ENCODE measurements around the gene GCC2.
"Not testable (repeated sequence)": the region's sequence is repeated elsewhere in the genome, so short reads cannot be mapped to it uniquely, and the experiment has no call there.

Gene GCC2

DNA sequence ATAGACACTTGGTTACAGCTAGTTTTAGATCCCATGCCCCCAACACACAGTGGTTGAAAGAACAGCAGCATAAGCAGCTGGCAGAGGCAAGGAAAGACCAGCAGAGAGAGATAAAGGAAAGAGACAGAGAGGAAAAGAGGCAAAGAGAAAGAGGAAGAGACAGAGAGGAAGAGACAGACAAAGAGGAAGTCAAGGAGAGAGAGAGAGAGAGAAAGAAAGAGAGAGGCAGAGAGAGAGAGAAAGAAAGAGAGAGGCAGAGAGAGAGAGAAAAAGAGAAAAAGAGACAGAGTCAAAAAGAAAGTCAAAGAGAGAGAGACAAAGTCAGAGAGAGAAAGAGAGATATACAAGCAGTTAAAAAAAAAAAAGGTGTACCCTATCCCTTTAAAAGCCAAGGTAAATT is 76.3 kb downstream of the GCC2 start:
- FAIRE-seq, result not testable (repeated sequence)

DNA sequence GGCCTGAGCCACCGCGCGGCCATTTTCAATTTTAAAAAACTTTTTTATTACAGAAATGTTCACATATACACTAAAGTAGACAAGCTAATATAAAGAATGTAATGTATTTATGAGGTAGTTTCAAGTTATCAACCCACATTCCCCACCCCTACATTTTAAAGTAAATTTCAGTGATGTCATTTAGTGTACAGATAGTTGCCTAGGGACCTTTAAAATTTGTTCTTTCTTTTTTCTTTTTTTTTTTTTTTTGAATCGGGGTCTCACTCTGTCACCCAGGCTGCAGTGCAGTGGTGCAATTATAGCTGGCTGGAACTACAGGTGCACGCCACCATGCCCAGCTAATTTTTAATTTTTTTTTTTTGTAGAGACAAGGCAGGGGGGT is 82.7 kb downstream of the GCC2 start:
- no peak for FAIRE-seq

DNA sequence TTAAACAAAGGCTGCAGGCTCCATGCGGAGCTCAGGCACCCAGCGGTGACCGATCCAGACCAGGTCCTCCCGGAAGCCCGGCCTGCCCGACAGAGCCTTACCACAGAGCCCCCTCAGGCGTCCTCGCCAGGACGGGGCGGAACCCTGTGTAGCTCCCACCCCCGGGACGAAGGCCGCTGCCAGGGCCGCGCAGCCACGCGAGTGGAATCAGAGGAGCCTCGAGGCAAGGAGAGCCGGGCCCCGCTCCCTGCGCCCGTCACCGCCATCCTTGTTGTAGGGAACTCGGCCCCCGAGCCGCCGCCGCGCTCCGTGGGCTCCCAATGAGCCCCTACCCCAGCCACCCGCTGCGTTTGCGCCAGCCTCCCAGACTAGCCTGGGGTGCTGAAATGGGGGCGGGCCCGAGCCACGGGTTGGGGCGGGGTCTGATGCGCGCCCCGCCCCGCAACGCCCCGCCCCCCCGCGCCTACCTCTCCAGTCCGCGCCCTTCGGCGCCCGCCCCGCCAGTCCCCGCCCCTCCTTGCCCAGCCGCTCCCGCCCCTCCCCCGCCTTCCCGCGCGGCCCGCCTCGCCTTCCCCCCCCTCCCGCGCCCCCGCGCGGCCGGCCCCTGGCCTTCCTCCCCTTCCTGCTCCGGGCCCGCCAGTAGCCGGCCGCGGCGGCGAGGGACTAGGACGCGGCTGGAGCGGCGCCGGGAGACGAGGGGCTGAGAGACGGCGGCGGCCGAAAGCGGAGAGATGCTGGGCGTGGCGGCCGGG is 85.0 kb downstream of the GCC2 start, which contains the start of gene LIMS1:
Gene LIMS1 (plus strand): TSS at position 639 of the 752 bp plus-strand sequence. CDS start 93 bp downstream, at position 732.
- FAIRE-seq, result no peak

DNA sequence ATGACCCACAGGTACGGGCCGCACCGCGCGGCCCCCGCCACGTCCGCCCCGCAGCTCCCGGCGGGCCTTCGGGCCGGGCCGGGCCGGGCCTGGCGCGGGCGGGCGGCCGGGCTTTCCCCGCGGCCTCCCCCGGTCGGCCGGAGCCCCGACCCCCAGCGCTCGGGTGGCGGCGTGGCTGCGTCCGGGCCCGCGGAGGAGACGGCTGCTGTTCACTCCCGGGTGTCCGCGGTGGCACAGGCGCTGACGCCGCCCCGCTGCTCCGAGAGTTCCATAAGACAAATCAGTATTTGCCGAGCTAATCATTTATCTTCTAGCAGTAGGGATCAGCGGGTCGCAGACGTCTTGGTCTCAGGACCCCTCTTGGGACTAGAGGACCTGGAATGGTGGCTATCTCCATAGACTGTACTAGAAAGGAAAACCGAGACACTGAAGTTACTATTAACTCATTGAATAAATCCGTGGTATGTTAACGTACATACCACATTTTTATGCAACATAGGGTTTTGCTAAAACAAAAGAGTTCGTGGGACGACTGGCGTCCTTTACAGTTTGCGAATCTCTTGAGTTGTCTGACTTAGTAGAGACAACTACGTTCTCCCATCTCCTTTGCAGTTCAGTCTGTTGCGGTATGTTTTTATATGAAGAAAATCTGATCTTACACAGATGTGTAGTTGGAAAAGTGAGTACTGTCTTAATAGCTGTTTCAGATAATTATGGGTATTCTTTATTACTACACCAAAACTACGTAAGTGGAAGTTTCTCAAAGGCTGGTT is 85.8 kb downstream of the GCC2 start:
- FAIRE-seq, result no peak

DNA sequence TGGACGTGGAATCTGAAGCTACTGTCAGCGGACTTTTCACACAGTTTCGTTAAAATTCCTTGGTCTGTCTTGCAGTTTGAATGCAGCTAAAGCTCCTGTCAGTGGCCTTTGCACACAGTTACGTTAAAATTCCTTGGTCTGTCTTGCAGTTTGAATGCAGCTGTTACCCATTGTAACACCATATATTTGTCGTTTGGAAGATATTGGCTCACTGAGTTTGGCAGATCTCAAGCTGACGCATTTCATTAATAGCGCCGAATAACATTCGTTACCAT is 86.3 kb downstream of the GCC2 start:
- FAIRE-seq, result no peak

DNA sequence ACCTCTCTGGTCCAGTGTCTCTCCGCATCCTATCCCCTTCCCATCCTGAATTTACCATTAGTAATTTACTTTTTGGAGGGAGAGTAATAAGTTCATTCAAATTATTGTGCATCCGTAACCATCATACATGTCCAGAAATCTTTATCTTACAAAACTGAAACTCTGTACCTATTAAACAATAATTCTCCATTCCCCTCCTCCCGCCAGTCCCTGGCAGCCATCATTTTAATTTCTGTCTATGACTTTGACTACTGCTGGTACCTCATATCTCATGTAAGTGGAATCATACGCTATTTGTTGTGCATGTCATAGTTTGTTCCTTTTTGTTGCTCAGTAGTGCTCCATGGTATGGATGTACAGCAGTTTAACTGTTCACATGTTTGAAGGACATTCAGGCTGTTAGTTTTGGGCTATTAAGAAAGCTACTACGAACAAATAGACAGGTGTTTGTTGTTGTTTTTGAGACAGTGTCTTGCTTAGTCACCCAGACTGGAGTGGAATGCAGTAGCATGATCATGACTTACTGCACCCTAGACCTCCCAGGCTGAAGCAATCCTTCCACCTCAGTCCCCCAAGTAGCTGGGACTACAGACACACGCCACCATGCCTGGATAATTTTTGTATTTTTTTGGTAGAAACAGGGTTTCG is 87.3 kb downstream of the GCC2 start:
- FAIRE-seq, result no peak

DNA sequence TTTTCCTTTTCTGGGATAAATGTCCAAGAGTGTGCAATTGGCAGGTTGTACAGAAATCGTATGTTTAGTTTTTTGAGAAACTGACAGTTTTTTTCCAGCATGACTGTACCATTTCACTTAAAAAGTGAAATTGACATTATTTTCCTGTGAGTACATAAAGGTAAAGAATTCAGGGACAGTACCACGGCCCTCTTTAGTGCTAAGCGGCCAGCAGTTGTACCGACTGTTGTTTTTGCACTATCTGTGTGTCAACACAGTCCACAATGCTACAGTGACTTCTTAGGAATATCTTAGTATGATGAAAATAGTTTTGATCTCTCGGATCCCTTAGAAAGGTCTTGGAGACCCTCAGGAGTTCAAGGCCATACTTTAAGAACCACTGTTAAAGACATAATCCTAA is 87.9 kb downstream of the GCC2 start:
- no peak for FAIRE-seq

DNA sequence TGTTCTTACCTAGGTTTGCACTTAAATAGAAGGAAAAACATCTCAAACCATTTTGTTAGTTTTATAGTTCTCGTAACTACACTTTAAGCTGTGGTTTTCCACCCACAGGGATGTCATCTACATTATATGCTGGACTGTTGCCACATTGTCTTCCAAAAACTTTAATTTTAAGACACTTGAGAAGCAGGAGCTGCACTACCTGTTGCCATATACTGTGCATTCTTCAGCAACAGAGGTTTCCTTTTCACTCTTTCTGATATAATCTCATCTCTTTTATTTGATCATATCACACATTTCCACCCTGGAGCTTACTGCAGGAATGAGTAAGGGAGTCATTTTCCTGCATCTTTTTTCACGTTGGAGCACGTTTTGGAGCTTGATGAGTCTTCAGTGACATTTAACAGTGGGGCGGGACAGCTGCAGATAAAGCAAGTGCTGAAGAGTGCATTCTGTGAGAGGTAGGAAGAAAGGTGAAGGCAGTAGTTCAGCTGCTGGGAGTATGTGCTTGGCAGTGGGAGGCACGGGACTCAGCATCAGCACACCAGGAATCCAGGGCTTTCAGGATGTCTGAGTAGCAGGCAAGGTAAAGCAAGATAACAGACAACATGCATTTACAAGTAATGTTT is 89.1 kb downstream of the GCC2 start:
- FAIRE-seq, result no peak

DNA sequence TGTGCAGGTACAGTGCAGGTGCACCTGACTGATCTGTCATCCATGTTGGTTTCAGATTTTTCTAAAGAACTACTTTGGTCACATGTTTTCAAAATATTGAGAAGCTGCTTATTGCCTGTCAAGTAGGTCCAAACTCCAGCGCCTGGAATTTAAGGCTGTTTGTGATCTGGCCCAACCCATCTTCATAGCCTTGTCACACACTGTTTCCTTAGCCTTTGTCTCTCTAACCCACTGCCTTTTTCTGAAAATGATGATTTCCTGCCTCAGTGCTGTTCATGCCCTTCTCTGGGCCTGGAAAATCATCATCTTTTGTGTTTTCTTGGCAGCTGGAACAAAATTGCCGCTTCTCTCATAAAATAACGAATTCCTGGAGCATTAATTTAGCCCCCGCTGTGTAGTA is 92.4 kb downstream of the GCC2 start:
- FAIRE-seq, result no peak

DNA sequence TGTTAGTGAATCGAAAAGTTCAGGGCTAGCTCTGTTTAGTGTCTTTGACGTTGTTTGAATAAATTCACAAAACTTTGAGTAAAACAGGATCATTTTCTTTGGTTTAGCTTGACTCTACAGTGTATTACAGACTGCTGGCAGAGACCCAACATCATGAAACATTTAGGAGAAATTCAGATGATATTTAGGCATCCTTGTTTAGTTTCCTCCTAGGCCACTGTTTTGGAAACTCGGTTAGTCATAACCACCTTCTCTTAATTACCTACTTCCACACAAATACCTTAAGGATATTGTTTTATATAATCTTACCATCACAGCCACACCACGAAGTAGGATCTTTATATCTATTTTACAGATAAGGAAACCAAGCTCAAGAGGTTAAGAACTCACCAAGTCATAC is 93.1 kb downstream of the GCC2 start:
- no peak for FAIRE-seq

DNA sequence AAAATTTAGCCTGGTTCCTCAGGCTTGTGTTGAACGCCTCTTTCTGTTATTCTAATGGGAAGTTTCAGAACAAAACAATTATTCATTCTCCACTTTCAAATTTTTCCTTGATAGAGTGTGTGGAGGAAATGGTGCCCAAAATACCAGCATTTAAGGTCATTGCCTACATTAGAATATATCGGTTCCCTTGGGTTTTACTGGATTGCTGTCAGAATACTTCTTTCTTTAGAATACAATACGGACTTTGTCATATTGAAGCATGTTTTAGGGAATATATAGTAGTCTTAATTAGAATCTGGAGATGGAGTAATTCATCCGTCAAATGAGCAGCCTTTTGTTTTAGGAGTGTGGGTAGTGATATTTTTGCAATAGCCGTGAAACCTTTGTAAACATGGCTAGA is 98.6 kb downstream of the GCC2 start:
- no peak for FAIRE-seq

DNA sequence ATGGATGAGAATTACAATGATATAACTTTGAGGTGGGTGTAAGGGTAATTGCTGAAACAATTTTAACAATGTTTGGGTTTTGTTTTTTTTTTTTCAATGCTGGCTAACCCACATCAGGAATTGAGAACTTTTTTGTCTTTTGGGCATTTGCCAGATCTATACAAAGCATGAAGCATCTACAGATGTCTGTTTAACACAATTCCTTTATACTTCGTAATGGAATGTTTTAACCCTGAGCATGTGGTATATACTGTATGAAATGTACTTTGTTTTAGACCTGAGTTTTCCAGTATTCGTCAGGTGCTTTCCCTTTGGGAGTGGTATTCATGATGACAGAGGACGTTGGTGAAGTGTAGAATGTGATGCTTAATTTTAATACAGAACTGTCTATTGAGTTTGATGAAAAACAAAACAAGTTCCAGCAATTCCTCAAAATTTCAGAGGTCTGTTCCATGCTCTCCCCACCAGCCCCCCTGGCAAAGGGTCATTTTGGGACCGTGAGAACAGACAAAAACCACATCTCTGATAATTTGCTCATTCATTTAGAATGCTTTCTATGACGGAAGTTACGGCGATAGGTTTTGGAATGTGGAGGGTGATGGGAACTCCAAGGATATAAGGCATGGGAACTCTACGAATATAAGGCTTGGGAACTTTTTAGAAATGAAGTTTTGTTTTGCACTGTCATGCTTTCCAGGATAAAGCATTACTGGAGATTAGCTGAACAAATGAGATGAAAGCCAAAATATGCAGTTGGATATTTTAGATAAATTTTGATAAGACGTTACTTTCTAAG is 99.4 kb downstream of the GCC2 start:
- FAIRE-seq, result no peak

DNA sequence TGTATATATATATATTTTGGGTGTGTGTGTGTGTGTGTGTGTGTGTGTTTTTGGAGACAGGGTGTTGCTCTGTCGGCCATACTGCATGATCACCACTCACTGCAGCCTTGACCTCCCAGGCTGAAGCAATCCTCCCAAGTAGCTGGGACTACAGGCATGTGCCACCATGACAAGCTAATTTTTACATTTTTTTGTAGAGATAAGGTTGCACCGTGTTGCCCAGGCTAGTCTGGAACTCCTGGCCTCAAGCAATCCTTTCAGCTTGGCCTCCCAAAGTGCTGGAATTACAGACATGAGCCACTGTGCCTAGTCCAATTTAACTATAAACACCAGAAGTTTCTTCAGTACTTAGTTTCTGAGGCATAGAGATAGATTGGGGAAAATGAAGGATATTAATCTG is 103.6 kb downstream of the GCC2 start:
- FAIRE-seq, result no peak

DNA sequence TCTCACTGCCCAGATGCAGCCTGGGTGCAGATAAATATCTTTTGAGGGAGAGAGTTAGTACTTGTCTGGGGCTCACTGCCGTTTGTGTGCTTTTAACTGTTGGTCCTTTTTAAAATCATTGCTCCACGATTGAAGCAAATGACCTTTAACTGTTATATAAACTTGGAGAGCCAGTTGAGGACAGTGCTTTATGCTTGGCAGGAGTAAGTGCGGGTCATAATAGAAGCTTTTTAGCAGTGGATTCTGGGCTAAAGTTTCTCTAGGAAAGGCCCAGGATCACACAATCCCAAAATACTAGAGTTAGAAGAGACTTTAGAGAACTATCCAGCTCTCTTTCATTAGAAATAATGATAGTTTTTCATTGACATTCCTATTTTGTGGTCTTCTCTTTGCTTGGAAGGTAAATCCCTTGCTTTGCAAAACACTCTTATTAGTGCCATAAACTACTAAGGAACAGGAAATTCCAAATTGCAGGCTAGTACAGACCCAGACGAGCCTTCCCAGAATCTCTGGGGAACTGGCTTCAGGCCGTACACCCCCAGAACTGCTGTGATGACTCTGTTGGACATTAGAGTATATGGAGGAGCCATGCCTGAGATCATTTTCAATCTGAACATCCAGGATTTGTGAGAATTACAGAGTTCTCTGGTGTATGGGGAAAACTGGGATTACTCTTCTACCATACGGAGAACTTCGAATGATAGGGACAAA is 104.4 kb downstream of the GCC2 start:
- no peak for FAIRE-seq

DNA sequence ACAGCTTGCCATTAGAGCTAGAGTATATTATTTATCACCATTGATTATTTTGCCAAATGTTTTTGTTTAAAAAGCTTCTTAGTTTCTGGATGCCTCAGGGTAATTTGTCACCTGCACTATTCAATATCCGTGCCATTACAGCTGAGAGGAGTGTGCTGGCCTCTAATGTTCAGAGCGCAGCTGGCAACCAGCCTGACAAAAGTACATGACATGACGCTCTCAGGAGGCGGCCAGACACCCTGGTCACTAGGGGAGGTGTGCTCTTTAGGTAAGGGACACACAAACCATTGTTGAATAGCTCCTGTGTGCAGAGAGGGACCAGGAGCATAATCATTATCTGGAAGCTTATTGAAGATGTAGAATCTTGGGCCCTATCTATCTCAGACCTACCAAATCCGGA is 105.5 kb downstream of the GCC2 start:
- no peak for FAIRE-seq

DNA sequence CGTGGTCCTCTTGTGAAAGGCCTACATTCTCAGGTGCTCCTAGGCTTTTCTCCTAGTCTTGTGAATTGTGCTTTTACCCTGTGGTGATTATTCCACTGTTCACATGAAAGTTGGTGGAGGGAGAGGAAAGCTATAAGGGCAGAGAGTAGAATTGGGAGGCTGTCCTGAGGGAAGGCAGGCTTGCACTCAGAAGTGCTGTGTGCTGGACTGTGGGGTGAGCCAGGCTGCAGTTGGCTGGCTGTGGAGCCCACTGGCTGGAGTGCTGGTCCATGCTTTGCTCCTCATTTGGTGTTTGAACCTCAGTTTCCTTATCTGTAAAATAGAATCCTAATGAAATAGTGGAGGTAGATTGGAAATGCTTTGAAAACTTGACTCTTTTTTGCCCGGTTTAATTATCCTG is 106.6 kb downstream of the GCC2 start:
- FAIRE-seq, result no peak

DNA sequence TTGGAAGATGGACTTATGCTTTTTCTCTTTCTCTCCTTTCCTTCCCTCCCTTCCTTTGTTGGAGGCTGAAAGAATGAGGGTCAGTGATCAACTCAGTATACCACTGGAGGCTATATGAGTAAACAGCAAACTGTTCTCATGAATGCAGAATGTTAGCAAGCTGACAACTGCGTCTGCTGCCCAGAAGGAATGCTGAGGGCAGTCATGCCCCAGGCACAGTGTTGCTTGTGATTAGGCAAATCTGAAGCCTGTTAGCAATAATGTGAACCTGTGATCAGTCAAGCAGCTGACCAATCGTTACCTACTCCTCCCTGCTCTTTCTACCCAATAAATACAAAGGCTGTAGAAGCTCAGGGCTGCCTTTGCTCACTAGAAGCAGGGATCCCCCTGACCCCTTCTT is 107.6 kb downstream of the GCC2 start:
- FAIRE-seq, result not testable (repeated sequence)

Data from TTC549 (cell line).